Lower leg skin (tissue), 3 donors: ENCODE measurements around the gene LYRM4.

Experiments
- CTCF ChIP-seq, 3 donors: fragments of 450-650 bp; IDR thresholded peaks; one replicate each; pipeline ENCODE4 v1.5.1; 2016; ENCODE audit warnings: antibody characterized with exemption in 3 of 3, mild to moderate bottlenecking in 3 of 3, moderate library complexity in 2 of 3
- POLR2A ChIP-seq, 2 donors: fragments of 450-650 bp; IDR thresholded peaks; one replicate each; pipeline ENCODE4 v1.6.1; 2016 to 2017; ENCODE audit warnings: antibody characterized with exemption in 2 of 2, mild to moderate bottlenecking in 1 of 2, moderate library complexity in 1 of 2

- TF ChIP-seq CTCF (IDR thresholded peaks at IDR 0.05) (no peak), POLR2A (IDR thresholded peaks at IDR 0.05) (no peak)
Measured at GRCh38 chr6:5122504-5123112, 138.1 kb downstream of the LYRM4 start.
